ENCODE results near the gene PRR9. TPM values are rescaled to one million over a fixed set of nuclear protein-coding genes. Genes with fewer than 3 reads are reported as not detected.

PRR9 gene
- total RNA-seq, 1 experiment from 2014 or later, result not detected

DNA sequence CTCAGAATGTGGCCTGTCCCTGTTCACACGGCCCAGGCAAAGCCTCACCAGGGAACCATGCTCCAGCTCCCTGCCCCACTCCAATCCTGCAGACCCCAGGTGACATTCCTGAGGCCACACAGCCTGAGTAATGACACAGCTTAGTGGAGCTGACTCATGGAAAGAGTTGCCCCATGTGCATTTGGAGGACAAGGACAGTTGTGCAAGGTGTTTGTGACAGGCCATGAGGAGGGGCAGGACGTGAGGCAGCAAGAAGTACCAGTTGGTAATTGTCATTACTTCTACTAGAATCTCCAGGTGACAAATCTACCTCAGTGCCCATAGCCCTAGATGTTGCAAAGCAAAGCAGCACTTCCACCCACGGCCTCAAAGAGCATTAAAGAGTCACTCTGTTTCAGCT, 15.2 kb downstream of the PRR9 start:
- Mint-ChIP-seq H3K27me3 (ENCODE audit: low read depth) (peaks cover 3% of the 10 kb centered on the region; the same call in 1 of the 2 replicates), H3K4me1 (no peaks in the 10 kb centered on the region), H3K27ac (no peak overlapping the region), H3K9me3 (no peaks in the 10 kb centered on the region), H3K4me3 (no peak overlapping the region), H3K36me3 (no peaks in the 10 kb centered on the region)
- TF ChIP-seq NR2C2 (CRISPR knock-in tag; IDR thresholded peaks at IDR 0.05), result no peak
- TF ChIP-seq, protein P1, sequence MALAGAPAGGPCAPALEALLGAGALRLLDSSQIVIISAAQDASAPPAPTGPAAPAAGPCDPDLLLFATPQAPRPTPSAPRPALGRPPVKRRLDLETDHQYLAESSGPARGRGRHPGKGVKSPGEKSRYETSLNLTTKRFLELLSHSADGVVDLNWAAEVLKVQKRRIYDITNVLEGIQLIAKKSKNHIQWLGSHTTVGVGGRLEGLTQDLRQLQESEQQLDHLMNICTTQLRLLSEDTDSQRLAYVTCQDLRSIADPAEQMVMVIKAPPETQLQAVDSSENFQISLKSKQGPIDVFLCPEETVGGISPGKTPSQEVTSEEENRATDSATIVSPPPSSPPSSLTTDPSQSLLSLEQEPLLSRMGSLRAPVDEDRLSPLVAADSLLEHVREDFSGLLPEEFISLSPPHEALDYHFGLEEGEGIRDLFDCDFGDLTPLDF (CRISPR knock-in tag; IDR thresholded peaks at IDR 0.05), result no peak
- TF ChIP-seq GTF2I (CRISPR knock-in tag; conservative IDR thresholded peaks at IDR 0.05), result no peak
- no peak for TF ChIP-seq ARID4B (CRISPR knock-in tag; IDR thresholded peaks at IDR 0.05; ENCODE audit: borderline replicate concordance)
- no peak for TF ChIP-seq TP53 (CRISPR knock-in tag; IDR thresholded peaks at IDR 0.05)
- TF ChIP-seq HMGXB4 (CRISPR knock-in tag; IDR thresholded peaks at IDR 0.05), result no peak
- TF ChIP-seq MYBL2 (CRISPR knock-in tag; IDR thresholded peaks at IDR 0.05), result no peak
- TF ChIP-seq, protein P2, sequence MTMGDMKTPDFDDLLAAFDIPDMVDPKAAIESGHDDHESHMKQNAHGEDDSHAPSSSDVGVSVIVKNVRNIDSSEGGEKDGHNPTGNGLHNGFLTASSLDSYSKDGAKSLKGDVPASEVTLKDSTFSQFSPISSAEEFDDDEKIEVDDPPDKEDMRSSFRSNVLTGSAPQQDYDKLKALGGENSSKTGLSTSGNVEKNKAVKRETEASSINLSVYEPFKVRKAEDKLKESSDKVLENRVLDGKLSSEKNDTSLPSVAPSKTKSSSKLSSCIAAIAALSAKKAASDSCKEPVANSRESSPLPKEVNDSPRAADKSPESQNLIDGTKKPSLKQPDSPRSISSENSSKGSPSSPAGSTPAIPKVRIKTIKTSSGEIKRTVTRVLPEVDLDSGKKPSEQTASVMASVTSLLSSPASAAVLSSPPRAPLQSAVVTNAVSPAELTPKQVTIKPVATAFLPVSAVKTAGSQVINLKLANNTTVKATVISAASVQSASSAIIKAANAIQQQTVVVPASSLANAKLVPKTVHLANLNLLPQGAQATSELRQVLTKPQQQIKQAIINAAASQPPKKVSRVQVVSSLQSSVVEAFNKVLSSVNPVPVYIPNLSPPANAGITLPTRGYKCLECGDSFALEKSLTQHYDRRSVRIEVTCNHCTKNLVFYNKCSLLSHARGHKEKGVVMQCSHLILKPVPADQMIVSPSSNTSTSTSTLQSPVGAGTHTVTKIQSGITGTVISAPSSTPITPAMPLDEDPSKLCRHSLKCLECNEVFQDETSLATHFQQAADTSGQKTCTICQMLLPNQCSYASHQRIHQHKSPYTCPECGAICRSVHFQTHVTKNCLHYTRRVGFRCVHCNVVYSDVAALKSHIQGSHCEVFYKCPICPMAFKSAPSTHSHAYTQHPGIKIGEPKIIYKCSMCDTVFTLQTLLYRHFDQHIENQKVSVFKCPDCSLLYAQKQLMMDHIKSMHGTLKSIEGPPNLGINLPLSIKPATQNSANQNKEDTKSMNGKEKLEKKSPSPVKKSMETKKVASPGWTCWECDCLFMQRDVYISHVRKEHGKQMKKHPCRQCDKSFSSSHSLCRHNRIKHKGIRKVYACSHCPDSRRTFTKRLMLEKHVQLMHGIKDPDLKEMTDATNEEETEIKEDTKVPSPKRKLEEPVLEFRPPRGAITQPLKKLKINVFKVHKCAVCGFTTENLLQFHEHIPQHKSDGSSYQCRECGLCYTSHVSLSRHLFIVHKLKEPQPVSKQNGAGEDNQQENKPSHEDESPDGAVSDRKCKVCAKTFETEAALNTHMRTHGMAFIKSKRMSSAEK (CRISPR knock-in tag; IDR thresholded peaks at IDR 0.05; ENCODE audit: borderline replicate concordance), result no peak
- no peak for TF ChIP-seq IRF1 (CRISPR knock-in tag; IDR thresholded peaks at IDR 0.05)
- TF ChIP-seq, protein P3, sequence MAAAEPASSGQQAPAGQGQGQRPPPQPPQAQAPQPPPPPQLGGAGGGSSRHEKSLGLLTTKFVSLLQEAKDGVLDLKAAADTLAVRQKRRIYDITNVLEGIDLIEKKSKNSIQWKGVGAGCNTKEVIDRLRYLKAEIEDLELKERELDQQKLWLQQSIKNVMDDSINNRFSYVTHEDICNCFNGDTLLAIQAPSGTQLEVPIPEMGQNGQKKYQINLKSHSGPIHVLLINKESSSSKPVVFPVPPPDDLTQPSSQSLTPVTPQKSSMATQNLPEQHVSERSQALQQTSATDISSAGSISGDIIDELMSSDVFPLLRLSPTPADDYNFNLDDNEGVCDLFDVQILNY (CRISPR knock-in tag; IDR thresholded peaks at IDR 0.05), result no peak
- TF ChIP-seq SMAD4 (CRISPR knock-in tag; IDR thresholded peaks at IDR 0.05), result no peak
- ATAC-seq, result no peak
- ChIA-PET POLR2A (no interaction called here), CTCF (interaction anchor here (1.5 to 2.7 kb wide), 2 partner anchors 45 to 56 kb away, joined by 6 to 10 read pairs; no protein-coding TSS in a partner anchor)
- no peak for DNase-seq (ENCODE audit: low spot score)

GRCh38 chr1:153233448-153233847, 16.1 kb downstream of the PRR9 start:
- H3K27ac Mint-ChIP-seq, result no peak overlapping the region
- DNase-seq (ENCODE audit: low spot score), result no peak
- no peaks in the 10 kb centered on the region for H3K9me3 Mint-ChIP-seq
- POLR2A ChIA-PET, result no interaction called here
- H3K27me3 Mint-ChIP-seq (ENCODE audit: low read depth), result peaks cover 3% of the 10 kb centered on the region; the same call in 1 of the 2 replicates
- H3K36me3 Mint-ChIP-seq, result no peaks in the 10 kb centered on the region
- CTCF ChIA-PET, result interaction anchor here (0.7 to 2.7 kb wide), 9 partner anchors 9 to 362 kb away, joined by 3 to 10 read pairs (median 5); partner anchors contain the start of gene SMCP
- ATAC-seq, result no peak
- H3K4me3 Mint-ChIP-seq, result no peak overlapping the region
- H3K4me1 Mint-ChIP-seq, result no peaks in the 10 kb centered on the region
- TF ChIP-seq, protein P4, sequence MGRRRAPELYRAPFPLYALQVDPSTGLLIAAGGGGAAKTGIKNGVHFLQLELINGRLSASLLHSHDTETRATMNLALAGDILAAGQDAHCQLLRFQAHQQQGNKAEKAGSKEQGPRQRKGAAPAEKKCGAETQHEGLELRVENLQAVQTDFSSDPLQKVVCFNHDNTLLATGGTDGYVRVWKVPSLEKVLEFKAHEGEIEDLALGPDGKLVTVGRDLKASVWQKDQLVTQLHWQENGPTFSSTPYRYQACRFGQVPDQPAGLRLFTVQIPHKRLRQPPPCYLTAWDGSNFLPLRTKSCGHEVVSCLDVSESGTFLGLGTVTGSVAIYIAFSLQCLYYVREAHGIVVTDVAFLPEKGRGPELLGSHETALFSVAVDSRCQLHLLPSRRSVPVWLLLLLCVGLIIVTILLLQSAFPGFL (CRISPR knock-in tag; IDR thresholded peaks at IDR 0.05; ENCODE audit: borderline replicate concordance), result no peak
- TF ChIP-seq ELF4 (CRISPR knock-in tag; IDR thresholded peaks at IDR 0.05; ENCODE audit: low read depth), result no peak
- TF ChIP-seq SMAD4 (CRISPR knock-in tag; IDR thresholded peaks at IDR 0.05), result no peak
- no peak for TF ChIP-seq TCF7 (CRISPR knock-in tag; IDR thresholded peaks at IDR 0.05; ENCODE audit: low read depth)
- TF ChIP-seq ATF6 (CRISPR knock-in tag; IDR thresholded peaks at IDR 0.05), result no peak
- no peak for TF ChIP-seq ZNF671 (CRISPR knock-in tag; IDR thresholded peaks at IDR 0.05)
- TF ChIP-seq NFYB (CRISPR knock-in tag; conservative IDR thresholded peaks at IDR 0.05; ENCODE audit: low read depth), result no peak

All from WTC11 (cell line).